ENCODE results near the gene ECSCR.

DNA sequence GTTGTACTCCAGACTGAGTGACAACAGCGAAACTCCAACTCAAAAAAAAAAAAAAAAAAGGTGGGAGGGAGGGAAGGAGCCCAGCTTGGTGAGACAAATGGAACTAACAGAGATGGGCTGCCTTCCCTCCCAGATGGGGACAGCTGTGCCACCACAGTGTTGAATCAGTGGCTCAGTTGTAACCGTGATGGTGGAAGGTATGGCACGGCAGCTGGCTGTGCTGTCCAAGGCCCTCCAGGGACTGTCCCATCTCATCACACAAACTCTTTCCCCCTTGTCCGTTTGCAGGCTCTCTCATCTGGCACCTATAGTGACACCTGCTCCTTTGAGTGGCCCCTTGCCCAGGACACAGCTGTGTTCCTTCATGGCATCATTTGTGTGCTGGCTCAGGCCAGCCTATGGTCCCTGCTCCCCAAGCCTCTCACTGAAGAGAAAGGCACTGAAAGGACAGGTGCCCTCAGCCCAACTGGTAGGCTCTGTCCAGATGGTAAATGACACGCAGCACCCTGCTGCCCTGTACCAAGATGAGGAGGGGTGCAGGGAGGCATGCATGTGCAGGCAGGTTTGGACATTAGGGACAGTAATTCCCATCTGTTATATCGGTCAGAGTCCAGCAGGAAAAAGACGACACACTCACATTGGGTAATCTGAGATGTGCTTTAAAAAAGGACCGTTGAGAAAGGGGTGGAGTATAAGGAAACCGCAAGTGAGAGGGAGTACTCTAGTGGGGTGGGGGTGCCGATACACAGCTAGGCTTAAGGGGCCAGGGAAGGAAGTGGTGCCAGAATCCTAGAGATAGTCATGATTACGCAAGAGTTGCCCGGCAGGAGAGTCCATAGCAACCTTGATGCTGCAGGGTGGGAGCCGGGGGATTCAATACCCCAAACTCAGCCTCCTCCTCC, 12.6 kb upstream of the ECSCR start:
- TF ChIP-seq, protein P1, sequence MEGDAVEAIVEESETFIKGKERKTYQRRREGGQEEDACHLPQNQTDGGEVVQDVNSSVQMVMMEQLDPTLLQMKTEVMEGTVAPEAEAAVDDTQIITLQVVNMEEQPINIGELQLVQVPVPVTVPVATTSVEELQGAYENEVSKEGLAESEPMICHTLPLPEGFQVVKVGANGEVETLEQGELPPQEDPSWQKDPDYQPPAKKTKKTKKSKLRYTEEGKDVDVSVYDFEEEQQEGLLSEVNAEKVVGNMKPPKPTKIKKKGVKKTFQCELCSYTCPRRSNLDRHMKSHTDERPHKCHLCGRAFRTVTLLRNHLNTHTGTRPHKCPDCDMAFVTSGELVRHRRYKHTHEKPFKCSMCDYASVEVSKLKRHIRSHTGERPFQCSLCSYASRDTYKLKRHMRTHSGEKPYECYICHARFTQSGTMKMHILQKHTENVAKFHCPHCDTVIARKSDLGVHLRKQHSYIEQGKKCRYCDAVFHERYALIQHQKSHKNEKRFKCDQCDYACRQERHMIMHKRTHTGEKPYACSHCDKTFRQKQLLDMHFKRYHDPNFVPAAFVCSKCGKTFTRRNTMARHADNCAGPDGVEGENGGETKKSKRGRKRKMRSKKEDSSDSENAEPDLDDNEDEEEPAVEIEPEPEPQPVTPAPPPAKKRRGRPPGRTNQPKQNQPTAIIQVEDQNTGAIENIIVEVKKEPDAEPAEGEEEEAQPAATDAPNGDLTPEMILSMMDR (IDR thresholded peaks at IDR 0.05): no peak
- no peak for TF ChIP-seq POLR2AphosphoS5 (IDR thresholded peaks at IDR 0.05)
